ENCODE data around the gene LSM2.

Gene LSM2

DNA sequence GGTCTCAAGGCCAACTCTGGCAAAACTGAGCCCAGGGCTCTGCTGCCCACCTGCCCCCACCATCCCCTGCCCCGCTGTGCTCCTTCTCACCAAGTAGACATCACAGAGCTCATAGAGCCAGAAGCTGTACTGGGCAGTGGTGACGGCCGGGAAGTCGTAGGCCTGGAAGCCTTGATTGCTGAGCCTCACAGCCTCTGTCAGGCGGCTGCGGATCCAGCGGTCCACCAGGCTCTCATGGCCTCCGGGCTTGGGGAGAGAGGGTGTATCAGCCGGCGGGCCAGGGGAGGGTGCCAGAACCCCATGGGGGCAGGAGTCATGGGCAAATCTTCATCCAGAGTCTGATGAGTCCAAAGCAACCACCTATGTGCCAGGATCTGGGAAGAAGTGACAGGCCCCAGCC is 26.9 kb downstream of the LSM2 start:
- TF ChIP-seq, protein P1, sequence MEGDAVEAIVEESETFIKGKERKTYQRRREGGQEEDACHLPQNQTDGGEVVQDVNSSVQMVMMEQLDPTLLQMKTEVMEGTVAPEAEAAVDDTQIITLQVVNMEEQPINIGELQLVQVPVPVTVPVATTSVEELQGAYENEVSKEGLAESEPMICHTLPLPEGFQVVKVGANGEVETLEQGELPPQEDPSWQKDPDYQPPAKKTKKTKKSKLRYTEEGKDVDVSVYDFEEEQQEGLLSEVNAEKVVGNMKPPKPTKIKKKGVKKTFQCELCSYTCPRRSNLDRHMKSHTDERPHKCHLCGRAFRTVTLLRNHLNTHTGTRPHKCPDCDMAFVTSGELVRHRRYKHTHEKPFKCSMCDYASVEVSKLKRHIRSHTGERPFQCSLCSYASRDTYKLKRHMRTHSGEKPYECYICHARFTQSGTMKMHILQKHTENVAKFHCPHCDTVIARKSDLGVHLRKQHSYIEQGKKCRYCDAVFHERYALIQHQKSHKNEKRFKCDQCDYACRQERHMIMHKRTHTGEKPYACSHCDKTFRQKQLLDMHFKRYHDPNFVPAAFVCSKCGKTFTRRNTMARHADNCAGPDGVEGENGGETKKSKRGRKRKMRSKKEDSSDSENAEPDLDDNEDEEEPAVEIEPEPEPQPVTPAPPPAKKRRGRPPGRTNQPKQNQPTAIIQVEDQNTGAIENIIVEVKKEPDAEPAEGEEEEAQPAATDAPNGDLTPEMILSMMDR (conservative IDR thresholded peaks at IDR 0.05; ENCODE audit: low read depth, low read length): no peak
- no peak for DNase-seq (ENCODE audit: low read depth)
- no peak overlapping the region for H3K4me3 ChIP-seq (ENCODE audit: low read length)

DNA sequence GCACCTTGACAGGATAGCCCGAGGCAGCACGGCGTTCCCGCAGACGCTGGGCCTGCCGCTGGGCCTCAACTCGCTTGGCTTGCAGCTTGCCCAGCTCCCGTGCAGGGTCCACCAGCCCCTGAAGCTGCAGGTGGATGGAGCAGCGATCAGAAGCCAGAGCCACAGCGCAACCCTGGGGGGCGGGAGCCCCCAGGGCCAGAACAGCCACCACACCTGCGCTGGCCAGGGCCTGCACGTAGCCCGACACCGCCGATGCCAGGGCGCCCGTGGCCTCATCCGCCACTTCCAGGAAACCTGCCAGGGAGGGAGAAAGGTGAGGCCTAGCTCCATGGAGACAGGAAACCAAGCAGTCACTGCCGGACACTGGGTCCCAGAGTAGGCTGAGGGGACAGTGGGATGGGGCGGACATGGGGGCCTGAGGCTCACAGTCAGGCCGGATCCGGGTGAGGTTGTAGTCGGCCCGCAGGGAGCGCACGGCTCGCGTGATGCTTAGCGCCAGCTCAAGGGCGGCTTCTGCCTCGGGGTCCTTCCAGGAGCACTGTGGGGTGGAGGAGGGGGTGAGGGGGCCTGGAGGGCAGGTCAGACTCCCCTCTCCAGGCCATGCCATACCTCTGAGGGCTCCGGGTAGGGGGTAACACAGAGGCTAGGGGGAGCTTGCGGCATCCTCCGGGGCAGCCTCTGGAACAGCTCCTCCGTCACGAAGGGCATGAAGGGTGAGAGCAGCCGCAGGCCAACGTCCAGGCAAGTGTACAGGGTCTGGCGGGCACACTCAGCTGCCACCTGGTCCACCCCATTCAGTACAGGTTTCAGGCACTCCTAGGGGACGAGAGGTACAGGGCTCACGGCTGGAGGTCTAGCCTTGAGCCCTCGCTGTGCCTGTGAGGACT is 27.5 kb downstream of the LSM2 start:
- DNase-seq (ENCODE audit: low read depth): no peak
- no peak overlapping the region for H3K4me3 ChIP-seq (ENCODE audit: low read length)
- TF ChIP-seq, protein P1 (conservative IDR thresholded peaks at IDR 0.05; ENCODE audit: low read depth, low read length): no peak

DNA sequence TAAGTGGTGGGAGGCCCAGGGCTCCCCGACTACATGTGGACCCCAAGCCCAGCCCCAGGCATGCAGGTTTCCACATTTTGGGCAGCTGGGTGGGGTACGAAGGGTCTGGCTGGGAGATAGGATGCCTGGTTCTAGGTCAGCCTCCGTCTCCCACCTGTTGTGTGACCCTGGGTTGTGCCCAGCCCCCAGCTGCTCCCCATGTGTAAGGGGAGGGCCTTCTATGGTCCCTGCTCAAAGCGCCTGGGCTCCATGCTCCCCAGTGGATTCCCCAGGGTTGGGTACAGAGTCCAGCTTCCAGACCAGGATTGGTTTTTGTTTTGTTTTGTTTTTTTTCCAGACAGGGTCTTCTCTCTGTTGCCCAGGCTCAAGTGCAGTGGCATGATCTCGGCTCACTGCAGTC is 28.6 kb downstream of the LSM2 start:
- H3K4me3 ChIP-seq (ENCODE audit: low read length): no peak overlapping the region
- DNase-seq (ENCODE audit: low read depth): no peak
- TF ChIP-seq, protein P1 (conservative IDR thresholded peaks at IDR 0.05; ENCODE audit: low read depth, low read length): no peak

DNA sequence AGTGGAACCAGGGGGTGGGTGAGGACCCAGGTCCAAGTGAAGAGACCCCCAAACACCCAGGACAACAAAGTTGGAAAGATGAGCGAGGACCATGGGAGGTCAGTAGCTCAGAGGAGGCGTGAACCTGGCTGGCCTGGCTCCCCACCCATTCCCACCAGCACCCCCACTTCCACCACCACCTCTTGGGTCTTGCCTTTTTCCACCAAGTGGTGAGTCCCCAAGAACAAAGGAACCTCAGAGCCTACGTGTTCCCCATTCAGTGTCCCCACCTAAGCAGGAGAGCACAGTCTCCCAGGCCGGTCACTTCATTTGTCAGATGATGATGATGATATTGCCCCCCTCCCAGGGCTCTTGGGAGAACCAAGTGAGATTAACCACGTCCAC is 29.1 kb downstream of the LSM2 start:
- no peak for DNase-seq (ENCODE audit: low read depth)
- no peak overlapping the region for H3K4me3 ChIP-seq (ENCODE audit: low read length)
- TF ChIP-seq, protein P1 (conservative IDR thresholded peaks at IDR 0.05; ENCODE audit: low read depth, low read length): no peak

DNA sequence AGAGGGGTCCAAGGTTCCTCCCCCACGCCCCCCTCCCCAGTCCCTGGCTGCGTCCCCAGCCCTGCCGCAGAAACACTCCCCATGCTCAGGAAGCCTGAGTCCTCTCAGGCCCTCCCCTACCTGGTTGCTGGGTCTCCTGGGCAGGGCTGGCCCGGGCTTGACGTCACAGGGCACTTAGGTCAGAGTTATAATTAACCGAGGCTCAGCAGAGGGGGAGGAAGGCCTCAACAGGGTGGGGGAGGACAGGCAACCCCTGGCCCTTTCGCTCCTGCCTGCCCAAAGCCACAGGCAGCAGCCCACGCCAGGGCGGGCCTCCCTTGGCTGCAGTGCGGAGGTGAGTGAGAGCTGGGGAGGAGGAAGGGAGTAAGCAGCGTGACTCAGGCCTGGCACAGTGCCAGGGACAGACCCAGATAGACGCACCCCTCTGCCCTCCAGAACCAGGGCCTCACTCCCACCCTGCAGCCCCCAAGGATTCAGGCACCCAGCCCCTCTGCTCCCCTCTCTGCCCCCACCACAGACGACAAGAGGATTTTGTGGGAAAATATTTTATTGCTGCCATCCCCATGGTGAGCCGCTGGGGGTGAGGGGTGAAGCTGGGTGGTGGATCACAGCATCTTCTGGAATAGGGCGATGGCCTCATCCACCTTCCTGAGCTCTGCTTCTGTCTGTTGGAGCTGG is 29.6 kb downstream of the LSM2 start, which contains the start of gene VWA7:
Gene VWA7, minus strand, starts transcription at position 340 of the 678 bp plus-strand sequence. CDS start 549 bp downstream, outside the sequence.
- TF ChIP-seq, protein P1 (conservative IDR thresholded peaks at IDR 0.05; ENCODE audit: low read depth, low read length): no peak
- H3K4me3 ChIP-seq (ENCODE audit: low read length): no peak within 1 kb of the TSS

DNA sequence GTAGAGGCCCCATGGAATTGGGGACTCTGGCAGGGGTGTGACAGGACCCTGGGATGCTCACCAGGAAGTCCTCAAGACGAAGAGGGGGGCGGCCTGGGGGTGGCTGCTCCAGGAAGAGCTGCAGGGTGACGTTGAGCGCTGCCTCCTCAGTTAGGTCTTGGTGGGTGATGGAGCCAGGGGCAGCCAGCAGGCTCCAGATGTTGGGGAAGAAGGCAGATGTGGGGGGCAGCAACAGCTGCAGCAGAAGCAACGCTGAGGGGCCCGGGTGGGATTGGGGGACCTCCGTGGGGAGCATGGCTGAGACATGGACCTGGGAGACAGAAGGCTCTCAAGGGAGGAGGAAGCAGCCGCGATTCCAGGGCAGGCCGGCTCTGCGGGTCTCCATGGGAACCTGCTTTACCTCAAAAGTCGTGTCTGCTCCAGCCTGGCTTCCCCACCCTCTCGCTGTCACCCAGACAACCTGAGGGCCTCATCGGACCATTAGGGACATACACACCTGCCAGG is 30.2 kb downstream of the LSM2 start:
- H3K4me3 ChIP-seq (ENCODE audit: low read length): no peak overlapping the region
- DNase-seq (ENCODE audit: low read depth): no peak
- TF ChIP-seq, protein P1 (conservative IDR thresholded peaks at IDR 0.05; ENCODE audit: low read depth, low read length): no peak

More for the DNA sequence above, 29.6 kb downstream of the LSM2 start, which contains the start of gene VWA7:
- peak; percentile 72 for DNase-seq (ENCODE audit: low read depth)

Measured in retinal pigment epithelial cell (primary cell).